Measurements from ENCODE around the gene LEPR.
A peak's percentile ranks its signal among the peaks of the same experiment; 100 is the strongest.

LEPR gene

GRCh38 chr1:65412984-65413375, 7.5 kb upstream of the LEPR start:
- DNase-seq = no peak

- DNase-seq = no peak
Measured at GRCh38 chr1:65414538-65414937, 5.9 kb upstream of the LEPR start.

GRCh38 chr1:65416767-65417166, 3.7 kb upstream of the LEPR start:
- no peak for DNase-seq

- no peak for DNase-seq
Measured at GRCh38 chr1:65417729-65418128, 2.7 kb upstream of the LEPR start.

GRCh38 chr1:65418522-65419185, 1.8 kb upstream of the LEPR start:
- no peak for DNase-seq

- DNase-seq = peak; percentile 86
Measured at GRCh38 chr1:65419681-65420589, 533 bp upstream of the LEPR start.

- DNase-seq = no peak
Measured at GRCh38 chr1:65421351-65422025, 1.0 kb downstream of the LEPR start.

GRCh38 chr1:65422241-65423203, 2.1 kb downstream of the LEPR start:
- DNase-seq = no peak

GRCh38 chr1:65423884-65424572, 3.6 kb downstream of the LEPR start:
- no peak for DNase-seq

- no peak for DNase-seq
Measured at GRCh38 chr1:65424573-65424889, 4.1 kb downstream of the LEPR start.

GRCh38 chr1:65425006-65425405, 4.5 kb downstream of the LEPR start:
- no peak for DNase-seq

GRCh38 chr1:65425697-65426096, 5.2 kb downstream of the LEPR start:
- DNase-seq = no peak

GRCh38 chr1:65429078-65429477, 8.6 kb downstream of the LEPR start:
- no peak for DNase-seq

GRCh38 chr1:65429806-65430205, 9.3 kb downstream of the LEPR start:
- DNase-seq = no peak

- no peak for DNase-seq
Measured at GRCh38 chr1:65431111-65431705, 10.7 kb downstream of the LEPR start.

- no peak for DNase-seq
Measured at GRCh38 chr1:65432918-65433317, 12.4 kb downstream of the LEPR start.

- DNase-seq = no peak
Measured at GRCh38 chr1:65434255-65434654, 13.8 kb downstream of the LEPR start.

- DNase-seq = no peak
Measured at GRCh38 chr1:65434760-65435159, 14.3 kb downstream of the LEPR start.

- no peak for DNase-seq
Measured at GRCh38 chr1:65435987-65436386, 15.5 kb downstream of the LEPR start.

- DNase-seq = no peak
Measured at GRCh38 chr1:65437616-65438015, 17.1 kb downstream of the LEPR start.

GRCh38 chr1:65440322-65440900, 19.9 kb downstream of the LEPR start:
- DNase-seq = no peak
